ENCODE data around the gene OR4D5.

DNA sequence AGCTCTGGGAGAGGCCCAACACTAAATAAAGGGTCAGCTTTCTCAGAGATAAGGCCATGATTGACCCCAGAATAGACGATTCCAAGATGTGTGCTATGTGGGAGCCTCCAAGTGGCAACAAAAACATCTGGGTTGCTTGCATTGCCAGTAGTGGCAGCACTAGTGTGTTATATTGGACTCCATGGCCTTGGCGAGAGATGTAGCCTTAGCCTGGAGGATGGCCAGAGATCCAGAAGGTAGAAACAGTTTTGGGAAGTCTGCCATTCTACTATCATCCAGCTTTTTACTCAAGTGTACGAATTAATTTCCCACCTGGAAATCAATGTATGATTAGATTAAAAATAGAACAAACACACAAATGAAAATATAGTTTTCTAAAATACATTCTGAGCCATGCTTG is 34.5 kb upstream of the OR4D5 start:
- TF ChIP-seq TEAD4 (IDR thresholded peaks at IDR 0.05; ENCODE audit: borderline replicate concordance, insufficient read depth) = no peak
- TF ChIP-seq GATA2 (CRISPR knock-in tag; IDR thresholded peaks at IDR 0.05) = no peak
- TF ChIP-seq NRF1 (IDR thresholded peaks at IDR 0.05; ENCODE audit: low read depth, low read length) = no peak
- no peak for TF ChIP-seq POLR2AphosphoS5 (IDR thresholded peaks at IDR 0.05; ENCODE audit: low read depth, low read length)
- TF ChIP-seq, protein P1, sequence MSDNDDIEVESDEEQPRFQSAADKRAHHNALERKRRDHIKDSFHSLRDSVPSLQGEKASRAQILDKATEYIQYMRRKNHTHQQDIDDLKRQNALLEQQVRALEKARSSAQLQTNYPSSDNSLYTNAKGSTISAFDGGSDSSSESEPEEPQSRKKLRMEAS (IDR thresholded peaks at IDR 0.05; ENCODE audit: low read depth) = no peak
- TF ChIP-seq, protein P2, sequence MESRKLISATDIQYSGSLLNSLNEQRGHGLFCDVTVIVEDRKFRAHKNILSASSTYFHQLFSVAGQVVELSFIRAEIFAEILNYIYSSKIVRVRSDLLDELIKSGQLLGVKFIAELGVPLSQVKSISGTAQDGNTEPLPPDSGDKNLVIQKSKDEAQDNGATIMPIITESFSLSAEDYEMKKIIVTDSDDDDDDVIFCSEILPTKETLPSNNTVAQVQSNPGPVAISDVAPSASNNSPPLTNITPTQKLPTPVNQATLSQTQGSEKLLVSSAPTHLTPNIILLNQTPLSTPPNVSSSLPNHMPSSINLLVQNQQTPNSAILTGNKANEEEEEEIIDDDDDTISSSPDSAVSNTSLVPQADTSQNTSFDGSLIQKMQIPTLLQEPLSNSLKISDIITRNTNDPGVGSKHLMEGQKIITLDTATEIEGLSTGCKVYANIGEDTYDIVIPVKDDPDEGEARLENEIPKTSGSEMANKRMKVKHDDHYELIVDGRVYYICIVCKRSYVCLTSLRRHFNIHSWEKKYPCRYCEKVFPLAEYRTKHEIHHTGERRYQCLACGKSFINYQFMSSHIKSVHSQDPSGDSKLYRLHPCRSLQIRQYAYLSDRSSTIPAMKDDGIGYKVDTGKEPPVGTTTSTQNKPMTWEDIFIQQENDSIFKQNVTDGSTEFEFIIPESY (IDR thresholded peaks at IDR 0.05; ENCODE audit: borderline replicate concordance, low read depth) = no peak
- TF ChIP-seq, protein P3, sequence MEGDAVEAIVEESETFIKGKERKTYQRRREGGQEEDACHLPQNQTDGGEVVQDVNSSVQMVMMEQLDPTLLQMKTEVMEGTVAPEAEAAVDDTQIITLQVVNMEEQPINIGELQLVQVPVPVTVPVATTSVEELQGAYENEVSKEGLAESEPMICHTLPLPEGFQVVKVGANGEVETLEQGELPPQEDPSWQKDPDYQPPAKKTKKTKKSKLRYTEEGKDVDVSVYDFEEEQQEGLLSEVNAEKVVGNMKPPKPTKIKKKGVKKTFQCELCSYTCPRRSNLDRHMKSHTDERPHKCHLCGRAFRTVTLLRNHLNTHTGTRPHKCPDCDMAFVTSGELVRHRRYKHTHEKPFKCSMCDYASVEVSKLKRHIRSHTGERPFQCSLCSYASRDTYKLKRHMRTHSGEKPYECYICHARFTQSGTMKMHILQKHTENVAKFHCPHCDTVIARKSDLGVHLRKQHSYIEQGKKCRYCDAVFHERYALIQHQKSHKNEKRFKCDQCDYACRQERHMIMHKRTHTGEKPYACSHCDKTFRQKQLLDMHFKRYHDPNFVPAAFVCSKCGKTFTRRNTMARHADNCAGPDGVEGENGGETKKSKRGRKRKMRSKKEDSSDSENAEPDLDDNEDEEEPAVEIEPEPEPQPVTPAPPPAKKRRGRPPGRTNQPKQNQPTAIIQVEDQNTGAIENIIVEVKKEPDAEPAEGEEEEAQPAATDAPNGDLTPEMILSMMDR (IDR thresholded peaks at IDR 0.05) = no peak
- TF ChIP-seq ELF1 (IDR thresholded peaks at IDR 0.05) = no peak
- TF ChIP-seq RAD21 (IDR thresholded peaks at IDR 0.05; ENCODE audit: low read length) = no peak
- TF ChIP-seq, protein P4, sequence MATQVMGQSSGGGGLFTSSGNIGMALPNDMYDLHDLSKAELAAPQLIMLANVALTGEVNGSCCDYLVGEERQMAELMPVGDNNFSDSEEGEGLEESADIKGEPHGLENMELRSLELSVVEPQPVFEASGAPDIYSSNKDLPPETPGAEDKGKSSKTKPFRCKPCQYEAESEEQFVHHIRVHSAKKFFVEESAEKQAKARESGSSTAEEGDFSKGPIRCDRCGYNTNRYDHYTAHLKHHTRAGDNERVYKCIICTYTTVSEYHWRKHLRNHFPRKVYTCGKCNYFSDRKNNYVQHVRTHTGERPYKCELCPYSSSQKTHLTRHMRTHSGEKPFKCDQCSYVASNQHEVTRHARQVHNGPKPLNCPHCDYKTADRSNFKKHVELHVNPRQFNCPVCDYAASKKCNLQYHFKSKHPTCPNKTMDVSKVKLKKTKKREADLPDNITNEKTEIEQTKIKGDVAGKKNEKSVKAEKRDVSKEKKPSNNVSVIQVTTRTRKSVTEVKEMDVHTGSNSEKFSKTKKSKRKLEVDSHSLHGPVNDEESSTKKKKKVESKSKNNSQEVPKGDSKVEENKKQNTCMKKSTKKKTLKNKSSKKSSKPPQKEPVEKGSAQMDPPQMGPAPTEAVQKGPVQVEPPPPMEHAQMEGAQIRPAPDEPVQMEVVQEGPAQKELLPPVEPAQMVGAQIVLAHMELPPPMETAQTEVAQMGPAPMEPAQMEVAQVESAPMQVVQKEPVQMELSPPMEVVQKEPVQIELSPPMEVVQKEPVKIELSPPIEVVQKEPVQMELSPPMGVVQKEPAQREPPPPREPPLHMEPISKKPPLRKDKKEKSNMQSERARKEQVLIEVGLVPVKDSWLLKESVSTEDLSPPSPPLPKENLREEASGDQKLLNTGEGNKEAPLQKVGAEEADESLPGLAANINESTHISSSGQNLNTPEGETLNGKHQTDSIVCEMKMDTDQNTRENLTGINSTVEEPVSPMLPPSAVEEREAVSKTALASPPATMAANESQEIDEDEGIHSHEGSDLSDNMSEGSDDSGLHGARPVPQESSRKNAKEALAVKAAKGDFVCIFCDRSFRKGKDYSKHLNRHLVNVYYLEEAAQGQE (IDR thresholded peaks at IDR 0.05; ENCODE audit: low read depth, low read length) = no peak
- TF ChIP-seq, protein P5, sequence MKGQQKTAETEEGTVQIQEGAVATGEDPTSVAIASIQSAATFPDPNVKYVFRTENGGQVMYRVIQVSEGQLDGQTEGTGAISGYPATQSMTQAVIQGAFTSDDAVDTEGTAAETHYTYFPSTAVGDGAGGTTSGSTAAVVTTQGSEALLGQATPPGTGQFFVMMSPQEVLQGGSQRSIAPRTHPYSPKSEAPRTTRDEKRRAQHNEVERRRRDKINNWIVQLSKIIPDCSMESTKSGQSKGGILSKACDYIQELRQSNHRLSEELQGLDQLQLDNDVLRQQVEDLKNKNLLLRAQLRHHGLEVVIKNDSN (IDR thresholded peaks at IDR 0.05; ENCODE audit: borderline replicate concordance, low read depth) = no peak
- no peak for TF ChIP-seq SMC3 (IDR thresholded peaks at IDR 0.05; ENCODE audit: low read depth, low read length)
- no peak for TF ChIP-seq JUND (IDR thresholded peaks at IDR 0.05)

All from SK-N-SH (cell line).